Measurements from ENCODE around the gene VSIG4.
A peak's percentile ranks its signal among the peaks of the same experiment; 100 is the strongest.
"Not testable (repeated sequence)": the region's sequence is repeated elsewhere in the genome, so short reads cannot be mapped to it uniquely, and the experiment has no call there.

VSIG4 gene

GRCh38 chrX:66007851-66008250 lies 32.0 kb downstream of the VSIG4 start:
- no peak for DNase-seq (ENCODE audit: low read depth)

- DNase-seq (ENCODE audit: low read depth): no peak
Measured at GRCh38 chrX:66005830-66006449, 33.9 kb downstream of the VSIG4 start.

GRCh38 chrX:66004928-66005829 lies 34.7 kb downstream of the VSIG4 start:
- DNase-seq (ENCODE audit: low read depth): no peak

- no peak for DNase-seq (ENCODE audit: low read depth)
Measured at GRCh38 chrX:66002824-66003680, 36.8 kb downstream of the VSIG4 start.

- DNase-seq (ENCODE audit: low read depth): no peak
Measured at GRCh38 chrX:66001596-66001995, 38.3 kb downstream of the VSIG4 start.

- DNase-seq (ENCODE audit: low read depth): no peak
Measured at GRCh38 chrX:66000628-66001272, 39.1 kb downstream of the VSIG4 start.

- no peak for DNase-seq (ENCODE audit: low read depth)
Measured at GRCh38 chrX:66000178-66000577, 39.7 kb downstream of the VSIG4 start.

- DNase-seq (ENCODE audit: low read depth): no peak
Measured at GRCh38 chrX:65999563-66000148, 40.2 kb downstream of the VSIG4 start.

- no peak for DNase-seq (ENCODE audit: low read depth)
Measured at GRCh38 chrX:65999029-65999562, 40.8 kb downstream of the VSIG4 start.

GRCh38 chrX:65997978-65998717 lies 41.7 kb downstream of the VSIG4 start:
- no peak for DNase-seq (ENCODE audit: low read depth)

- no peak for DNase-seq (ENCODE audit: low read depth)
Measured at GRCh38 chrX:65994519-65995506, 45.1 kb downstream of the VSIG4 start.

- DNase-seq (ENCODE audit: low read depth): no peak
Measured at GRCh38 chrX:65993915-65994460, 45.9 kb downstream of the VSIG4 start.

GRCh38 chrX:65993332-65993731 lies 46.5 kb downstream of the VSIG4 start:
- DNase-seq (ENCODE audit: low read depth): no peak

GRCh38 chrX:65990702-65991101 lies 49.2 kb downstream of the VSIG4 start:
- no peak for DNase-seq (ENCODE audit: low read depth)

GRCh38 chrX:65987811-65988210 lies 52.1 kb downstream of the VSIG4 start:
- no peak for DNase-seq (ENCODE audit: low read depth)

GRCh38 chrX:65985922-65986588 lies 53.8 kb downstream of the VSIG4 start:
- DNase-seq (ENCODE audit: low read depth): peak; percentile 30

GRCh38 chrX:65985211-65985610 lies 54.7 kb downstream of the VSIG4 start:
- DNase-seq (ENCODE audit: low read depth): no peak

- not testable (repeated sequence) for DNase-seq (ENCODE audit: low read depth)
Measured at GRCh38 chrX:65977161-65977560, 62.7 kb downstream of the VSIG4 start.

Data from activated gamma-delta T cell treated with anti-CD3 and anti-CD28 coated beads, Interleukin-2, amount 50 U/mL, for 16 hours (primary cell).